Progenitor cell of endocrine pancreas (in vitro differentiated cells): Measurements from ENCODE around the gene CTCFL. TPM values are rescaled to one million over a fixed set of nuclear protein-coding genes. Genes with fewer than 3 reads are reported as not detected.

Experiments used
- DNase-seq: peaks from one replicate; pipeline ENCODE4 v3.0.0; 2021; ENCODE audit warnings: low spot score; ENCODE audit not compliant: unreplicated experiment
- H3K27ac Mint-ChIP-seq: 2 replicates; pipeline ENCODE4 v1.8.0; 2021; ENCODE audit warnings: mild to moderate bottlenecking, moderate library complexity, mixed read lengths
- H3K27me3 Mint-ChIP-seq: 2 replicates; pipeline ENCODE4 v1.8.0; 2021; ENCODE audit warnings: mixed read lengths
- H3K36me3 Mint-ChIP-seq: 2 replicates; pipeline ENCODE4 v1.8.0; 2022; ENCODE audit warnings: mixed read lengths; ENCODE audit not compliant: insufficient read depth
- H3K4me1 Mint-ChIP-seq: 2 replicates; pipeline ENCODE4 v1.8.0; 2021; ENCODE audit warnings: low read depth, mixed read lengths
- H3K4me3 Mint-ChIP-seq: 2 replicates; pipeline ENCODE4 v1.8.0; 2021; ENCODE audit warnings: low read depth, mild to moderate bottlenecking, moderate library complexity, mixed read lengths
- H3K9me3 Mint-ChIP-seq: 2 replicates; pipeline ENCODE4 v1.8.0; 2021; ENCODE audit warnings: low read depth, mixed read lengths
- total RNA-seq: library from RNA; stranded (reverse); gene quantifications from 2 replicates; pipeline ENCODE4 v1.2.1, GENCODE V29; 2021
- TF ChIP-seq, protein P1 (sequence below): fragments of 200-600 bp; sonication (generic); IDR thresholded peaks from one replicate; pipeline ENCODE4 v1.5.0; 2021; ENCODE audit warnings: antibody characterized with exemption, mild to moderate bottlenecking; ENCODE audit not compliant: unreplicated experiment

Gene CTCFL
- total RNA-seq, 1 donor from 2014 or later, result not detected

DNA sequence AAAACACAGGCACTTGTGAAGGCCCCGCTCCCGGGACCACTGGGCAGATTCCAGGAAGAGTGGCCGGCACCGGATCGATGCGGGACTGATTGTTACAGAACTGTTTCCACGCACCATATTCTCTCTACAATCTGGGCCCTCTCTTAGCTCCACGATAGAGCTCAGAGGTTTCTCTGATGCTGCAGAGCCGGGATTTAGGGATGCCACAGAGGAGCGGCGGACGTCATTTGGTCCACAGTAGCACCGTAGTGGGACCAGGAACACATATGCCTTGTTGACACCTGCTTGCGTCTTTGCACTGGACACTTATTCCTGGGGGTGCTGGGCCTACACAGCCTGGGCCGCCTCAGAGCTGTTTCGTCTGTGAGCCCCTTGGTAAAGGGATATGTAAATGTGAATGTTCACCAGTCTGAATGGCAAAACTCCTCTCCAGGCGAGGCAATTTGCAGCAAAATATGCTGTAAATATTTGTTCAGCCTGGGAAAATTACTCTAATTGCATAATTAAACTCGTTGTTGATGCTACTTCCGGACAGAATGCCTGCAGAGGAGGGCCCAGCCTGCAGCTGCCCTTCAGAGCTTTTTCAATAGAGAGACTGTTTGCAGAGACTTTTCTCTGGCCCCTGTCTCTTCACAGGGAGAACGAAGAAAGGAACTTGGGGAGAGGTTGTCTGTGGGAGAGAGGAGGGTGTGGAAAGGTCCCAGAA lies 45.4 kb upstream of the CTCFL start:
- Mint-ChIP-seq H3K4me3 (no peak overlapping the region), H3K36me3 (no peaks in the 10 kb centered on the region), H3K27ac (no peak overlapping the region), H3K27me3 (peaks cover 61% of the 10 kb centered on the region), H3K9me3 (no peaks in the 10 kb centered on the region), H3K4me1 (peaks cover 6% of the 10 kb centered on the region)
- DNase-seq, result no peak
- TF ChIP-seq, protein P1, sequence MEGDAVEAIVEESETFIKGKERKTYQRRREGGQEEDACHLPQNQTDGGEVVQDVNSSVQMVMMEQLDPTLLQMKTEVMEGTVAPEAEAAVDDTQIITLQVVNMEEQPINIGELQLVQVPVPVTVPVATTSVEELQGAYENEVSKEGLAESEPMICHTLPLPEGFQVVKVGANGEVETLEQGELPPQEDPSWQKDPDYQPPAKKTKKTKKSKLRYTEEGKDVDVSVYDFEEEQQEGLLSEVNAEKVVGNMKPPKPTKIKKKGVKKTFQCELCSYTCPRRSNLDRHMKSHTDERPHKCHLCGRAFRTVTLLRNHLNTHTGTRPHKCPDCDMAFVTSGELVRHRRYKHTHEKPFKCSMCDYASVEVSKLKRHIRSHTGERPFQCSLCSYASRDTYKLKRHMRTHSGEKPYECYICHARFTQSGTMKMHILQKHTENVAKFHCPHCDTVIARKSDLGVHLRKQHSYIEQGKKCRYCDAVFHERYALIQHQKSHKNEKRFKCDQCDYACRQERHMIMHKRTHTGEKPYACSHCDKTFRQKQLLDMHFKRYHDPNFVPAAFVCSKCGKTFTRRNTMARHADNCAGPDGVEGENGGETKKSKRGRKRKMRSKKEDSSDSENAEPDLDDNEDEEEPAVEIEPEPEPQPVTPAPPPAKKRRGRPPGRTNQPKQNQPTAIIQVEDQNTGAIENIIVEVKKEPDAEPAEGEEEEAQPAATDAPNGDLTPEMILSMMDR, result no peak

DNA sequence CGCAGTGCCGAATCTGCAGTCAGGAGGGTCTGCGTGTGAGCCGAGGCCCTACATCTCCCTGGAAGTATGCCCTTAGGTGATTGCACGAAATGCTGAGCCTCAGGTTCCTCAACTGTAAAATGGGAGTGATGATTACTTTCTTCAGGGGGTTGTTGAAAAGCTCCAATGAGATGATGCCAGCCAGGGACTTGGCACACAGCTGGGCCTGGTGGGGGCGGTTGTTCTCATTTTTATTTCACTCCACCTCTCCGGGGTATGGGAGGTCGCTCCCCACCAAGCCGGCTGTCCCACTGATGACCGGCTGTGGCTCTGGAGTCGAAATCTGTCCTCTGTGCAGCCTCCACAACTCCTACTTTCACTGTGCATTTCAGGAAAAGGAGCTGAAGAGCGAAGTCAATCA lies 44.0 kb upstream of the CTCFL start:
- Mint-ChIP-seq H3K36me3 (no peaks in the 10 kb centered on the region), H3K4me1 (peaks cover 6% of the 10 kb centered on the region), H3K27ac (no peak overlapping the region), H3K9me3 (no peaks in the 10 kb centered on the region), H3K4me3 (no peak overlapping the region), H3K27me3 (peaks cover 60% of the 10 kb centered on the region)
- TF ChIP-seq, protein P1, result no peak
- DNase-seq, result no peak

DNA sequence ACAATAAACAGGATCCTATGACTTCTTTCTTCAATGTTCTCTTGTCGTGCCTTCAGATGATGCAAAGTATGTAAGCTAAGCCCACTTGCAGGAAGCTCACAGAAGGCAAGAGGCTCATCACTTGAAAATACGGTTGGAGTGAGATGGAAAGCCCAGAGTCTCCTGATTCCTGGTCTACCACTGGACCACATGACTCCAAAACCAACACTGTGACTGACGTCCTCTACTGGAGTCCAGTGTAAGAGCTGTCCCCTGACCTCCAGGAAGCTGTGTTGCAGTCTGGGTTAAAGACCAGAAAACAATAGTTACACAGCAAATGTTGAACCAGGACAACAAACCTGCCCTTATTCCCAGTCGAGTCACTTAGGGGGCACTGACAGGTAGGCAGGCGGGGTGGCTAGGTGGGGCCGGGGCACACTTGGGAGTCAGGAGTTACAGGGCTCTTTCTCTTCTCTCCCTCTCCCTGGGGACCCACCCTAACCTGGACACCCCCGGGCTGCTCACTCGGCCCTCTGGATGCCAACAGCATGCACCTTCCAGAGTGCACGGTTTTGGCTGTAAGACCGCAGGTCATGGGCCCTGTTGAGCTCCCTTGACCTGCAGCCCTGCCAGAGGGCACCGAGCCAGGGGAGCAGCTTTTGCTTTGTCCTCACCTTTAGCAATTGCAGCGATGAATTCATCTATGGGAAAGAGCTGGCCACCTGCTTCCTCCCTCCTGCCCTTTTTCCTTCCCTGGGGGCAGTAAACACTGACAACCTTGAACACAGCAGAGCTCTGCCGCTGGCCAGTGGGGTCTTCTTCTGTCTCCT lies 43.4 kb upstream of the CTCFL start:
- TF ChIP-seq, protein P1, result no peak
- Mint-ChIP-seq H3K9me3 (no peaks in the 10 kb centered on the region), H3K27me3 (peaks cover 53% of the 10 kb centered on the region), H3K4me3 (no peak overlapping the region), H3K36me3 (no peaks in the 10 kb centered on the region), H3K4me1 (peaks cover 2% of the 10 kb centered on the region), H3K27ac (no peak overlapping the region)
- no peak for DNase-seq

DNA sequence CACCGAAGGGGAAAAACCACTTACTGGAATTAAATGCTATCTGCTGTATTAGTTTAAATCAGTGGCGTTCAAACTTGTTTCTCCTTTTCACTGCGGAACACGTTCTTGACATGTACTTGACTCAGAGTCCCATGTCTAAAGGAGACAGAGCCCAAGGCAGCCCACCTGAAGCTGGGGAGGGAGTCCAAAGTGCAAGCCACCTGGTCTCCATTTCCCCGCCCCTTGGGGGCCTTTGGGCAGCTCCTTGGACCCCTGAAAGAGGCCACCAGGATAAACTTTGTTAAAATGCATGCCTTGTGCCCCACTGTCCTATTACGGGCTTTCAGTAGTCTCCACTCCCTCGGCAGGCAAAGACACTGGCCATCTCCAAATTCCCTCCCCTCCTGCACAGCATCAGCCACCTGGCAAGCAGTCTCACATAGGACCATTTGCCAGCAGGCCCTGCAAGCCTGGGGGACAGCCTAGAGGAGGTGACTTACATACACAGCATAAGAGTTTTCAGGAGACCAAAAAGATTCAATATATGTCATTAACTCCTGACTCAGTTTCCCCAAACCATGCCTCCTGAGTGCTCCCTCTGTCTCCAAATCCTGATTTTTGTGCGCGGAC lies 42.6 kb upstream of the CTCFL start:
- DNase-seq, result no peak
- Mint-ChIP-seq H3K27me3 (peaks cover 50% of the 10 kb centered on the region), H3K4me3 (no peak overlapping the region), H3K27ac (no peak overlapping the region), H3K4me1 (no peaks in the 10 kb centered on the region), H3K36me3 (no peaks in the 10 kb centered on the region), H3K9me3 (no peaks in the 10 kb centered on the region)
- TF ChIP-seq, protein P1, result no peak

DNA sequence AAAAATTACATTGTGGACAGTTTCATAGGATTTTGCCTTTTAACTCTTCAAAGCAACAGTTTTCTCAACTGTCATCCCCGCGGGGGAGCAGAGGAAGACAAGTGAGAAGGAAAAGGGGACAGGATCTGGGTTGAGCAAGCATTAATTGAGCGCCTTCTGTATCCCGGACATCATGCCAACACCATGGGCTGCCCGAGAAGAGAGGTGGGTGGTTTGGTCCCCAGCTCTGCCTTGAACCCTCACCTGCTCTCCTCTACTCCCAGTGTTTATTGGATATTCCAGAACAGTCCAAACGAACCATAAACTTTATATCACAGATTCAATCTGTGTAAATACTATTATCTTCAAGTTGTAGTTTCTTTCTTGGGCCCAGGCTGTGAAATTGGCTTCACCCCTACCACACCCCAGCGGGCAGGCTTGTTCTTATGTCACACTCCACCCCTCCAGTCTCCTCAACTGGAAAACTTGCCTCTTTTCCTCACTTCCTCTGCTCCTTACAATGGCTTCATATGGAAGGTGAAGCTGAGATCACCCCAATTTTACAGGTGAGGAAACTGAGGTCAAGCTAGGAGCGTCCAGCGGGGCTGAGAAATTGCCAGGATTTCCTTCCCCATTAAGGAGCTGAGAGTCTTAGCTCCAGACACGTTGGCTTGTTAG lies 42.0 kb upstream of the CTCFL start:
- TF ChIP-seq, protein P1, result no peak
- no peaks in the 10 kb centered on the region for H3K9me3 Mint-ChIP-seq
- H3K27me3 Mint-ChIP-seq, result peaks cover 46% of the 10 kb centered on the region
- no peak overlapping the region for H3K27ac Mint-ChIP-seq
- H3K4me3 Mint-ChIP-seq, result no peak overlapping the region
- no peak for DNase-seq
- H3K36me3 Mint-ChIP-seq, result no peaks in the 10 kb centered on the region
- H3K4me1 Mint-ChIP-seq, result no peaks in the 10 kb centered on the region
